K562 (cell line): ENCODE results near the gene LAMB1. TPM values are rescaled to one million over a fixed set of nuclear protein-coding genes. Genes with fewer than 3 reads are reported as not detected.
A peak's percentile ranks its signal among the peaks of the same experiment; 100 is the strongest.

ENCODE experiments used
- ATAC-seq: fragments of 200-7000 bp; cut with Tn5 transposase; 3 replicates; pipeline ENCODE4 v1.9.1; 2020; ENCODE audit warnings: moderate library complexity
- BruUV-seq: library from RNA; stranded (reverse); fragments of 400-500 nt; replicated peaks from 2 replicates; lab custom pipeline; 2021; lab: Mats Ljungman, UMichigan
- CTCF ChIA-PET: fragments of 300-600 bp; formaldehyde crosslinking; extraction: SDS; loops from one replicate; lab custom pipeline; 2021; ENCODE audit warnings: low intra/inter-chr PET ratio; lab: Yijun Ruan, JAX
- POLR2A ChIA-PET: fragments of 300-600, 350-650 bp; sonication (Branson Sonifier 250); formaldehyde crosslinking; extraction: SDS; loops from one replicate; lab custom pipeline; 2021; ENCODE audit warnings: antibody characterized with exemption, inconsistent platforms; lab: Yijun Ruan, JAX
- DNase-seq, 4 experiments: peaks; one replicate each; pipeline versions ENCODE4 v3.0.0 to v3.0.0-alpha.2; 2011 to 2018; ENCODE audit warnings: low spot score in 3 of 4, mixed read lengths in 3 of 4; ENCODE audit errors: extremely low read depth in 1 of 4
- FAIRE-seq: peaks from 2 replicates; lab custom pipeline; 2011; peaks lifted over from hg19 to GRCh38; lab: Jason Lieb, UNC
- H2AFZ ChIP-seq: 2 replicates; pipeline ENCODE4 v1.6.0; 2011; ENCODE audit warnings: low read depth, low read length, control low read depth, inconsistent platforms
- H3K27ac ChIP-seq: fragments of 200-600 bp; 3 replicates; pipeline ENCODE4 v1.8.0; 2011; ENCODE audit warnings: low read depth, mild to moderate bottlenecking, control low read depth, inconsistent platforms, low read length, moderate library complexity, mixed read lengths; ENCODE audit errors: extremely low read depth
- H3K27me3 ChIP-seq, 2 experiments: fragments of 300-600 bp in 1 of 2; 2 replicates in 1 of 2; 3 replicates in 1 of 2; pipeline versions ENCODE4 v1.6.0 to v1.8.0; 2011; ENCODE audit warnings: inconsistent platforms in 2 of 2, low read length in 2 of 2, mild to moderate bottlenecking in 1 of 2, mixed read lengths in 1 of 2, moderate library complexity in 1 of 2; ENCODE audit not compliant: control insufficient read depth in 2 of 2, insufficient read depth in 2 of 2
- H3K36me3 ChIP-seq: fragments of 300-600 bp; 3 replicates; pipeline ENCODE4 v1.8.0; 2011; ENCODE audit warnings: mild to moderate bottlenecking, low read length, inconsistent platforms; ENCODE audit not compliant: control insufficient read depth, insufficient read depth
- H3K4me1 ChIP-seq, 2 experiments: fragments of 200-600 bp in 1 of 2; replicated peaks in 1 of 2; 2 replicates in 1 of 2; 3 replicates in 1 of 2; pipeline versions ENCODE4 v1.5.1 to v1.8.0; 2011; ENCODE audit warnings: inconsistent platforms in 2 of 2, low read length in 2 of 2, mild to moderate bottlenecking in 1 of 2, mixed read lengths in 1 of 2, moderate library complexity in 1 of 2; ENCODE audit not compliant: control insufficient read depth in 2 of 2, insufficient read depth in 2 of 2
- H3K4me2 ChIP-seq: 2 replicates; pipeline ENCODE4 v1.6.1; 2011; ENCODE audit warnings: low read length, control low read depth, inconsistent platforms, mixed read lengths; ENCODE audit not compliant: insufficient read depth
- H3K4me3 ChIP-seq: fragments of 200-600 bp; sonication (generic), shearing (Covaris generic); 2 replicates; pipeline ENCODE4 v1.5.1; 2016; ENCODE audit warnings: control low read depth, inconsistent platforms
- H3K79me2 ChIP-seq: fragments of 200-600 bp; 3 replicates; pipeline ENCODE4 v1.8.0; 2011; ENCODE audit warnings: low read length, inconsistent platforms; ENCODE audit not compliant: control insufficient read depth, insufficient read depth
- H3K9ac ChIP-seq, 2 experiments: 2 replicates each; pipeline versions ENCODE4 v1.6.0 to v1.6.1; 2011; ENCODE audit warnings: low read depth in 2 of 2, low read length in 2 of 2, control low read depth in 1 of 2, inconsistent platforms in 1 of 2, mild to moderate bottlenecking in 1 of 2, mixed read lengths in 1 of 2; ENCODE audit not compliant: insufficient read depth in 1 of 2
- H3K9me1 ChIP-seq: one replicate; pipeline ENCODE4 v1.6.0; 2011; ENCODE audit warnings: inconsistent platforms, mild to moderate bottlenecking, low read length, moderate library complexity; ENCODE audit not compliant: control insufficient read depth, insufficient read depth
- H3K9me3 ChIP-seq: replicated peaks from 2 replicates; pipeline ENCODE4 v1.5.1; 2011; ENCODE audit warnings: low read depth, low read length, inconsistent platforms; ENCODE audit not compliant: control insufficient read depth, insufficient read depth
- H4K20me1 ChIP-seq: replicated peaks from 2 replicates; pipeline ENCODE4 v1.6.1; 2011; ENCODE audit warnings: low read length, inconsistent platforms, mixed read lengths; ENCODE audit not compliant: control insufficient read depth, insufficient read depth
- NFE2 ChIP-seq: IDR thresholded peaks from 2 replicates; pipeline ENCODE4 v1.6.1; 2014; ENCODE audit warnings: antibody characterized with exemption, low read depth
- RBM25 ChIP-seq: fragments of 200-400 bp; formaldehyde crosslinking; IDR thresholded peaks from 2 replicates; pipeline ENCODE4 v1.6.1; 2018; ENCODE audit warnings: low read length, low read depth, moderate library complexity; ENCODE audit not compliant: severe bottlenecking
- TCF7 ChIP-seq: sonication (generic); IDR thresholded peaks from 2 replicates; pipeline ENCODE4 v1.6.1; 2016; ENCODE audit warnings: antibody characterized with exemption, borderline replicate concordance
- ZNF239 ChIP-seq: fragments of 250-450 bp; sonication (Bioruptor Pico); IDR thresholded peaks from 2 replicates; pipeline ENCODE4 v1.4.0; 2020; ENCODE audit warnings: mild to moderate bottlenecking
- WGBS: fragments of 100-300 bp; shearing (Covaris generic); methylation state at CpG from one replicate; pipeline ENCODE4 v1.1.6; 2016; ENCODE audit warnings: low coverage, mixed read lengths; ENCODE audit not compliant: insufficient coverage; ENCODE audit errors: missing lambda C conversion rate; 5-methylcytosine and 5-hydroxymethylcytosine counted together
- in situ Hi-C: fragments of 300-500 bp; cut with MboI; formaldehyde crosslinking; loops from 4 replicates; pipeline ENCODE4 v1.15.0; 2018; ENCODE audit warnings: inconsistent platforms, mixed read lengths
- intact Hi-C: fragments of 100-400 bp; cut with micrococcal nuclease; formaldehyde crosslinking; loops from 2 replicates; pipeline ENCODE4 v1.14.2; 2022
- polyA plus RNA-seq, 8 experiments: library from polyadenylated mRNA; depleted of rRNA in 4 of 8; stranded (reverse) in 5 of 8; unstranded in 3 of 8; fragments of >200 nt; fragmentation: Nextera tagmentation in 2 of 8; fragmentation: Illumina TruSeq in 1 of 8; extraction: Ambion mirVana in 2 of 8; extraction: Trizol in 1 of 8; gene quantifications; 2 replicates each; pipeline versions ENCODE4 v1.2.1 to v1.2.3, GENCODE V29; 2011 to 2014; ENCODE audit warnings: inconsistent platforms in 1 of 8, missing spikeins in 1 of 8
- total RNA-seq, 7 experiments: library from RNA; depleted of rRNA in 6 of 7; stranded (reverse); fragments of >200 nt in 6 of 7; fragmentation: Illumina TruSeq in 2 of 7; extraction: Trizol in 2 of 7; gene quantifications; 2 replicates each; pipeline versions ENCODE4 v1.2.1 to v1.2.3, GENCODE V29; 2011 to 2021; ENCODE audit warnings: low replicate concordance in 1 of 7
- TF ChIP-seq, protein P1 (sequence below): fragments of 450-650 bp; IDR thresholded peaks from 2 replicates; pipeline ENCODE4 v1.6.1; 2016; ENCODE audit warnings: low read depth, mild to moderate bottlenecking, moderate library complexity

LAMB1 gene
- total and polyA plus RNA-seq, 9 of the 15 experiments (the other 6 are each of a cell fraction or from before 2014, with no cell fraction given), result 6.0 to 17.7 (median 12.3) TPM

DNA sequence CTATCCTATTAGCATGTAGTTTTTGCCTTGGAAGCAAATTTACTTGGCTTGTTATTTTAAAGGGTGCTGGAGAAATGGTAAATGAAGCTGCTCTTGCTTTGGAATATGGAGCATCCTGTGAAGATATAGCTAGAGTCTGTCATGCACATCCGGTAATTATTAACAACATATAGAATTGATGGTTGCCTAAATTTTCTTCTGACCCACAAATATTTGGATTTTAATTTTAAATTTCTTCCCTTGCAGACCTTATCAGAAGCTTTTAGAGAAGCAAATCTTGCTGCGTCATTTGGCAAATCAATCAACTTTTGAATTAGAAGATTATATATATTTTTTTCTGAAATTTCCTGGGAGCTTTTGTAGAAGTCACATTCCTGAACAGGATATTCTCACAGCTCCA lies 84.0 kb downstream of the LAMB1 start:
- in situ Hi-C loops, result no loop called here
- WGBS, result 96% methylated on average over 2 of the region's 2 CpGs

More for the DNA sequence above, 84.0 kb downstream of the LAMB1 start:
- ATAC-seq, result no peak
- ChIA-PET POLR2A (interaction anchor here (0.6 to 2.6 kb wide), 6 partner anchors 11 to 750 kb away, joined by 3 to 14 read pairs (median 4); partner anchors contain the start of gene HBP1), CTCF (no interaction called here)
- Histone ChIP-seq H4K20me1 (no peaks in the 10 kb centered on the region), H2AFZ (no peak overlapping the region), H3K4me3 (no peak overlapping the region), H3K27ac (no peak overlapping the region), H3K4me2 (no peak overlapping the region), H3K9me3 (no peaks in the 10 kb centered on the region), H3K79me2 (peaks cover 8% of the 10 kb centered on the region; the same call in 2 of the 3 replicates), H3K36me3 (peaks cover 93% of the 10 kb centered on the region), H3K27me3 (no peaks in the 10 kb centered on the region), H3K4me1 (no peaks in the 10 kb centered on the region), H3K9me1 (no peaks in the 10 kb centered on the region), H3K9ac (no peak overlapping the region)
- no TSS peak for BruUV-seq
- 0 out of 2 replicates have a peak, but pooled peaks have one; percentile 11 for TF ChIP-seq NFE2
- no peak for TF ChIP-seq TCF7
- TF ChIP-seq RBM25, result peak; percentile 77
- TF ChIP-seq, protein P1, sequence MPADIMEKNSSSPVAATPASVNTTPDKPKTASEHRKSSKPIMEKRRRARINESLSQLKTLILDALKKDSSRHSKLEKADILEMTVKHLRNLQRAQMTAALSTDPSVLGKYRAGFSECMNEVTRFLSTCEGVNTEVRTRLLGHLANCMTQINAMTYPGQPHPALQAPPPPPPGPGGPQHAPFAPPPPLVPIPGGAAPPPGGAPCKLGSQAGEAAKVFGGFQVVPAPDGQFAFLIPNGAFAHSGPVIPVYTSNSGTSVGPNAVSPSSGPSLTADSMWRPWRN, result no peak
- peak; percentile 91 for TF ChIP-seq ZNF239 (CRISPR knock-in tag)
- intact Hi-C loops, result loop anchor here (5.0 to 10.0 kb wide), 2 partner anchors 56 to 98 kb away; no protein-coding TSS in a partner anchor
- no peak for FAIRE-seq
- no peak for DNase-seq
